SK-N-SH (cell line): ENCODE measurements around the gene TAOK3. TPM values are rescaled to one million over a fixed set of nuclear protein-coding genes. Genes with fewer than 3 reads are reported as not detected.

Experiments
- CTCF ChIA-PET: fragments of 300-600, 350-600 bp; formaldehyde crosslinking; extraction: SDS; loops from one replicate; lab custom pipeline; 2021; lab: Yijun Ruan, JAX
- POLR2A ChIA-PET: fragments of 350-600 bp; sonication (Branson Sonifier 250); formaldehyde crosslinking; extraction: SDS; loops from one replicate; lab custom pipeline; 2020; ENCODE audit warnings: antibody characterized with exemption, inconsistent platforms; lab: Yijun Ruan, JAX
- DNase-seq: peaks from one replicate; pipeline ENCODE4 v3.0.0; 2012
- H2AFZ ChIP-seq: fragments of 200-600 bp; sonication (generic); 2 replicates; pipeline ENCODE4 v1.8.1; 2016; ENCODE audit warnings: antibody characterized with exemption, mild to moderate bottlenecking, low read depth
- H3F3A ChIP-seq: fragments of 200-600 bp; sonication (generic); replicated peaks from 2 replicates; pipeline ENCODE3; 2016; ENCODE audit warnings: antibody characterized with exemption, mild to moderate bottlenecking; ENCODE audit not compliant: insufficient read depth
- H3K27ac ChIP-seq, 2 experiments: fragments of 200-500 bp in 1 of 2; fragments of 200-600 bp in 1 of 2; sonication (Bioruptor generic) in 1 of 2; sonication (generic), shearing (Covaris generic) in 1 of 2; 2 replicates each; pipeline versions ENCODE4 v1.5.1 to v1.6.1; 2014 to 2016; ENCODE audit warnings: low read depth in 2 of 2, inconsistent platforms in 1 of 2, low read length in 1 of 2, mild to moderate bottlenecking in 1 of 2, mixed read lengths in 1 of 2
- H3K27me3 ChIP-seq: fragments of 200-600 bp; sonication (generic), shearing (Covaris generic); 2 replicates; pipeline ENCODE4 v1.6.1; 2016; ENCODE audit warnings: mixed run types; ENCODE audit not compliant: insufficient read depth
- H3K36me3 ChIP-seq, 2 experiments: fragments of 200-500 bp in 1 of 2; fragments of 200-600 bp in 1 of 2; sonication (Bioruptor generic) in 1 of 2; sonication (generic) in 1 of 2; replicated peaks in 1 of 2; 2 replicates each; pipeline versions ENCODE3 to v1.5.1; 2014 to 2016; ENCODE audit warnings: low read length in 1 of 2, mild to moderate bottlenecking in 1 of 2; ENCODE audit not compliant: insufficient read depth in 2 of 2, control insufficient read depth in 1 of 2
- H3K4me1 ChIP-seq, 2 experiments: fragments of 200-500 bp in 1 of 2; fragments of 200-600 bp in 1 of 2; sonication (Bioruptor generic) in 1 of 2; sonication (generic), shearing (Covaris generic) in 1 of 2; 2 replicates each; pipeline versions ENCODE4 v1.5.1 to v1.6.1; 2014 to 2016; ENCODE audit warnings: low read depth in 1 of 2, low read length in 1 of 2, mixed run types in 1 of 2; ENCODE audit not compliant: insufficient read depth in 2 of 2, control insufficient read depth in 1 of 2
- H3K4me2 ChIP-seq: fragments of 200-600 bp; sonication (generic), shearing (Covaris generic); 2 replicates; pipeline ENCODE4 v1.6.1; 2017; ENCODE audit warnings: mixed run types
- H3K4me3 ChIP-seq, 2 experiments: fragments of 200-500 bp in 1 of 2; fragments of 200-600 bp in 1 of 2; sonication (Bioruptor generic) in 1 of 2; sonication (generic), shearing (Covaris generic) in 1 of 2; 2 replicates each; pipeline versions ENCODE4 v1.5.1 to v1.8.1; 2014 to 2016; ENCODE audit warnings: low read depth in 2 of 2, inconsistent platforms in 1 of 2, low read length in 1 of 2, mild to moderate bottlenecking in 1 of 2, mixed read lengths in 1 of 2, moderate library complexity in 1 of 2
- H3K79me2 ChIP-seq: fragments of 200-600 bp; sonication (generic); 2 replicates; pipeline ENCODE4 v1.8.1; 2017; ENCODE audit warnings: mild to moderate bottlenecking; ENCODE audit not compliant: insufficient read depth
- H3K9ac ChIP-seq: fragments of 200-600 bp; sonication (generic); 2 replicates; pipeline ENCODE4 v1.6.1; 2017; ENCODE audit warnings: mixed run types
- H3K9me2 ChIP-seq: fragments of 200-600 bp; sonication (generic); 2 replicates; pipeline ENCODE4 v1.6.1; 2017; ENCODE audit warnings: mixed run types
- H3K9me3 ChIP-seq: fragments of 200-600 bp; sonication (generic); 2 replicates; pipeline ENCODE4 v1.6.1; 2017; ENCODE audit warnings: mixed run types, mild to moderate bottlenecking, moderate library complexity
- H4K20me1 ChIP-seq: fragments of 200-600 bp; sonication (generic); 2 replicates; pipeline ENCODE4 v1.6.1; 2017; ENCODE audit warnings: mild to moderate bottlenecking, mixed run types; ENCODE audit not compliant: insufficient read depth
- CHD2 ChIP-seq: fragments of 150-350 bp; IDR thresholded peaks from 2 replicates; pipeline ENCODE4 v1.6.1; 2018; ENCODE audit warnings: low read length; ENCODE audit not compliant: partially characterized antibody
- CTCF ChIP-seq: fragments of 200-600 bp; sonication (generic); IDR thresholded peaks from 2 replicates; pipeline ENCODE4 v1.6.1; 2017; ENCODE audit warnings: antibody characterized with exemption, mild to moderate bottlenecking, moderate library complexity
- ELF1 ChIP-seq: IDR thresholded peaks from 2 replicates; pipeline ENCODE4 v1.4.0; 2012
- FOXJ3 ChIP-seq: sonication (generic); formaldehyde crosslinking; IDR thresholded peaks from 2 replicates; pipeline ENCODE4 v1.5.1; 2020; ENCODE audit warnings: mild to moderate bottlenecking, missing genetic modification reagents
- GABPA ChIP-seq: IDR thresholded peaks from 2 replicates; pipeline ENCODE4 v1.4.0; 2012; ENCODE audit warnings: low read depth, mild to moderate bottlenecking
- GATA2 ChIP-seq: sonication (generic); formaldehyde crosslinking; IDR thresholded peaks from 2 replicates; pipeline ENCODE4 v1.5.0; 2020; ENCODE audit warnings: mild to moderate bottlenecking, missing genetic modification reagents
- JUND ChIP-seq: IDR thresholded peaks from 2 replicates; pipeline ENCODE4 v1.4.0; 2012
- MAX ChIP-seq: IDR thresholded peaks from 2 replicates; pipeline ENCODE4 v1.4.0; 2012; ENCODE audit warnings: low read depth
- MEF2A ChIP-seq: IDR thresholded peaks from 2 replicates; pipeline ENCODE4 v1.4.0; 2012; ENCODE audit warnings: low read depth, borderline replicate concordance
- MXI1 ChIP-seq: IDR thresholded peaks from 2 replicates; pipeline ENCODE4 v1.6.1; 2012; ENCODE audit warnings: mild to moderate bottlenecking, low read depth, low read length, improper control_type of control experiment
- POLR2AphosphoS5 ChIP-seq: IDR thresholded peaks from 2 replicates; pipeline ENCODE4 v1.6.1; 2012; ENCODE audit warnings: low read depth, low read length
- RCOR1 ChIP-seq: fragments of 150-350 bp; IDR thresholded peaks from 2 replicates; pipeline ENCODE4 v1.6.1; 2017; ENCODE audit warnings: antibody characterized with exemption, low read length
- REST ChIP-seq: IDR thresholded peaks from 2 replicates; pipeline ENCODE4 v1.6.1; 2012; ENCODE audit warnings: mild to moderate bottlenecking, low read depth, low read length, moderate library complexity
- RFX5 ChIP-seq: IDR thresholded peaks from 2 replicates; pipeline ENCODE4 v1.6.1; 2012; ENCODE audit warnings: mild to moderate bottlenecking, improper control_type of control experiment, low read length
- SIN3A ChIP-seq: IDR thresholded peaks from 2 replicates; pipeline ENCODE4 v1.6.1; 2012; ENCODE audit warnings: low read depth, mild to moderate bottlenecking, low read length, moderate library complexity, borderline replicate concordance
- SMC3 ChIP-seq: IDR thresholded peaks from 2 replicates; pipeline ENCODE4 v1.6.1; 2012; ENCODE audit warnings: low read depth, low read length, improper control_type of control experiment
- USF1 ChIP-seq: IDR thresholded peaks from 2 replicates; pipeline ENCODE4 v1.4.0; 2012; ENCODE audit warnings: low read depth, borderline replicate concordance
- USF2 ChIP-seq: fragments of 150-350 bp; IDR thresholded peaks from 2 replicates; pipeline ENCODE4 v1.6.1; 2017; ENCODE audit warnings: antibody characterized with exemption, low read length, low read depth, borderline replicate concordance
- YY1 ChIP-seq: IDR thresholded peaks from 2 replicates; pipeline ENCODE4 v1.4.0; 2012; ENCODE audit warnings: low read depth, mild to moderate bottlenecking
- WGBS: methylation state at CpG from one replicate; pipeline ENCODE4 v1.1.6; 2017; ENCODE audit warnings: low lambda C conversion rate; 5-methylcytosine and 5-hydroxymethylcytosine counted together
- polyA plus RNA-seq, 3 experiments: library from polyadenylated mRNA; depleted of rRNA; stranded (reverse); fragments of >200 nt; gene quantifications; 2 replicates each; pipeline ENCODE4 v1.2.3, GENCODE V29; 2012
- TF ChIP-seq, protein P1 (sequence below): IDR thresholded peaks from 2 replicates; pipeline ENCODE4; 2012

Gene TAOK3
- polyA plus RNA-seq, 1 of the 3 experiments (the other 2 are of a cell fraction): 18.1 TPM

GRCh38 chr12:118148287-118148686, 224.4 kb downstream of the TAOK3 start:
- TF ChIP-seq FOXJ3 (CRISPR knock-in tag) (no peak), RFX5 (no peak), POLR2AphosphoS5 (no peak), REST (no peak), MXI1 (no peak), GABPA (no peak), USF1 (no peak), YY1 (no peak), MAX (no peak), ELF1 (no peak), SIN3A (no peak), MEF2A (no peak), RCOR1 (no peak), CHD2 (no peak), GATA2 (CRISPR knock-in tag) (no peak), JUND (no peak), USF2 (no peak), SMC3 (no peak), CTCF (no peak)
- TF ChIP-seq, protein P1, sequence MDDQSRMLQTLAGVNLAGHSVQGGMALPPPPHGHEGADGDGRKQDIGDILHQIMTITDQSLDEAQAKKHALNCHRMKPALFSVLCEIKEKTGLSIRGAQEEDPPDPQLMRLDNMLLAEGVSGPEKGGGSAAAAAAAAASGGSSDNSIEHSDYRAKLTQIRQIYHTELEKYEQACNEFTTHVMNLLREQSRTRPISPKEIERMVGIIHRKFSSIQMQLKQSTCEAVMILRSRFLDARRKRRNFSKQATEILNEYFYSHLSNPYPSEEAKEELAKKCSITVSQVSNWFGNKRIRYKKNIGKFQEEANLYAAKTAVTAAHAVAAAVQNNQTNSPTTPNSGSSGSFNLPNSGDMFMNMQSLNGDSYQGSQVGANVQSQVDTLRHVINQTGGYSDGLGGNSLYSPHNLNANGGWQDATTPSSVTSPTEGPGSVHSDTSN: no peak
- no peak for DNase-seq
- Histone ChIP-seq H3K36me3 (peaks cover 34 to 42% of the 10 kb centered on the region in 2 experiments), H3K4me1 (no peaks in the 10 kb centered on the region), H3K9me2 (no peaks in the 10 kb centered on the region), H3K27ac (no peak overlapping the region), H4K20me1 (no peaks in the 10 kb centered on the region), H3K9me3 (no peaks in the 10 kb centered on the region), H3K4me3 (no peak overlapping the region), H3K27me3 (no peaks in the 10 kb centered on the region), H3K79me2 (no peaks in the 10 kb centered on the region; the same call in 1 of the 2 replicates), H3F3A (peaks cover 21% of the 10 kb centered on the region), H2AFZ (no peak overlapping the region), H3K9ac (no peak overlapping the region), H3K4me2 (no peak overlapping the region)
- WGBS: 96% methylated on average over 5 of the region's 5 CpGs
- ChIA-PET POLR2A (no interaction called here), CTCF (interaction anchor here (1.2 to 2.0 kb wide), 3 partner anchors 10 to 226 kb away, joined by 3 to 6 read pairs (median 4); no protein-coding TSS in a partner anchor)
